HG02973 (cell line): ENCODE measurements around the gene KCNMB2.

Source experiments
- ATAC-seq: cut with Tn5 transposase; IDR thresholded peaks from one replicate; pipeline ENCODE4 v1.9.1; 2021; ENCODE audit warnings: moderate library complexity; ENCODE audit not compliant: unreplicated experiment

KCNMB2 gene

GRCh38 chr3:178567611-178568010 is 31.4 kb downstream of the KCNMB2 start:
- ATAC-seq: no peak

- ATAC-seq: no peak
Observed at GRCh38 chr3:178568155-178568731, 32.0 kb downstream of the KCNMB2 start.

- no peak for ATAC-seq
Observed at GRCh38 chr3:178568911-178569310, 32.7 kb downstream of the KCNMB2 start.

- no peak for ATAC-seq
Observed at GRCh38 chr3:178569826-178570225, 33.6 kb downstream of the KCNMB2 start.

- no peak for ATAC-seq
Observed at GRCh38 chr3:178583963-178584575, 47.8 kb downstream of the KCNMB2 start.

- no peak for ATAC-seq
Observed at GRCh38 chr3:178584722-178585380, 48.6 kb downstream of the KCNMB2 start.

- no peak for ATAC-seq
Observed at GRCh38 chr3:178585454-178585853, 49.2 kb downstream of the KCNMB2 start.

GRCh38 chr3:178586076-178586475 is 49.8 kb downstream of the KCNMB2 start:
- no peak for ATAC-seq

GRCh38 chr3:178588628-178589027 is 52.4 kb downstream of the KCNMB2 start:
- no peak for ATAC-seq

- ATAC-seq: no peak
Observed at GRCh38 chr3:178593786-178594185, 57.5 kb downstream of the KCNMB2 start.

- ATAC-seq: no peak
Observed at GRCh38 chr3:178597371-178597770, 61.1 kb downstream of the KCNMB2 start.

GRCh38 chr3:178602856-178603255 is 66.6 kb downstream of the KCNMB2 start:
- no peak for ATAC-seq

GRCh38 chr3:178603735-178604134 is 67.5 kb downstream of the KCNMB2 start:
- ATAC-seq: no peak

- no peak for ATAC-seq
Observed at GRCh38 chr3:178618197-178618596, 82.0 kb downstream of the KCNMB2 start.

GRCh38 chr3:178618896-178619295 is 82.7 kb downstream of the KCNMB2 start:
- no peak for ATAC-seq

- no peak for ATAC-seq
Observed at GRCh38 chr3:178623666-178624255, 87.5 kb downstream of the KCNMB2 start.

GRCh38 chr3:178624276-178624675 is 88.0 kb downstream of the KCNMB2 start:
- ATAC-seq: no peak

- no peak for ATAC-seq
Observed at GRCh38 chr3:178625053-178625600, 88.9 kb downstream of the KCNMB2 start.

- ATAC-seq: no peak
Observed at GRCh38 chr3:178628037-178628436, 91.8 kb downstream of the KCNMB2 start.

- no peak for ATAC-seq
Observed at GRCh38 chr3:178629430-178630178, 93.4 kb downstream of the KCNMB2 start.

GRCh38 chr3:178631950-178632349 is 95.7 kb downstream of the KCNMB2 start:
- ATAC-seq: no peak
